HepG2 (cell line): ENCODE data around the gene LCA5. TPM values are rescaled to one million over a fixed set of nuclear protein-coding genes. Genes with fewer than 3 reads are reported as not detected.

Experiments used
- ATM ChIP-seq: fragments of 450-650 bp; IDR thresholded peaks from 2 replicates; pipeline ENCODE4 v1.7.1; 2017; ENCODE audit warnings: mild to moderate bottlenecking, borderline replicate concordance
- FOXK1 ChIP-seq: sonication (generic); formaldehyde crosslinking; IDR thresholded peaks from 2 replicates; pipeline ENCODE4 v1.4.0; 2020; ENCODE audit warnings: low read depth, missing genetic modification reagents, borderline replicate concordance
- FOXP1 ChIP-seq, 2 experiments: fragments of 450-650 bp in 1 of 2; IDR thresholded peaks; 2 replicates each; pipeline ENCODE4 v1.6.1; 2017 to 2018; ENCODE audit warnings: antibody characterized with exemption in 1 of 2
- GRHL1 ChIP-seq: sonication (generic); formaldehyde crosslinking; conservative IDR thresholded peaks from 2 replicates; pipeline ENCODE4 v1.8.0; 2022; ENCODE audit warnings: missing genetic modification reagents
- HDAC1 ChIP-seq: sonication (generic); formaldehyde crosslinking; IDR thresholded peaks from 2 replicates; pipeline ENCODE4 v1.5.1; 2020; ENCODE audit warnings: mild to moderate bottlenecking, missing genetic modification reagents
- SNAPC4 ChIP-seq: sonication (generic); formaldehyde crosslinking; IDR thresholded peaks from 2 replicates; pipeline ENCODE4 v1.4.0; 2020; ENCODE audit warnings: mild to moderate bottlenecking, missing genetic modification reagents
- SRY ChIP-seq: sonication (generic); formaldehyde crosslinking; IDR thresholded peaks from 2 replicates; pipeline ENCODE4 v1.8.0; 2022; ENCODE audit warnings: mild to moderate bottlenecking, missing genetic modification reagents
- ZBTB8A ChIP-seq: sonication (generic); formaldehyde crosslinking; IDR thresholded peaks from 2 replicates; pipeline ENCODE4 v1.4.0; 2020; ENCODE audit warnings: mild to moderate bottlenecking, low read depth, missing genetic modification reagents, borderline replicate concordance
- ZNF12 ChIP-seq: sonication (generic); formaldehyde crosslinking; IDR thresholded peaks from 2 replicates; pipeline ENCODE4 v1.5.0; 2020; ENCODE audit warnings: missing genetic modification reagents
- ZNF232 ChIP-seq: sonication (generic); formaldehyde crosslinking; IDR thresholded peaks from 2 replicates; pipeline ENCODE4 v1.4.0; 2020; ENCODE audit warnings: missing genetic modification reagents, borderline replicate concordance
- ZNF335 ChIP-seq: sonication (generic); formaldehyde crosslinking; IDR thresholded peaks from 2 replicates; pipeline ENCODE4 v1.4.0; 2020; ENCODE audit warnings: missing genetic modification reagents
- ZNF430 ChIP-seq: sonication (generic); formaldehyde crosslinking; IDR thresholded peaks from 2 replicates; pipeline ENCODE4 v1.9.0; 2021; ENCODE audit warnings: mild to moderate bottlenecking, missing genetic modification reagents
- ZNF446 ChIP-seq: sonication (generic); formaldehyde crosslinking; IDR thresholded peaks from 2 replicates; pipeline ENCODE4 v1.5.0; 2020; ENCODE audit warnings: mild to moderate bottlenecking, missing genetic modification reagents
- ZNF761 ChIP-seq: sonication (generic); formaldehyde crosslinking; conservative IDR thresholded peaks from 2 replicates; pipeline ENCODE4 v1.4.0; 2020; ENCODE audit warnings: mild to moderate bottlenecking, missing genetic modification reagents
- polyA plus RNA-seq, 8 experiments: library from polyadenylated mRNA; depleted of rRNA in 3 of 8; stranded (reverse) in 7 of 8; unstranded in 1 of 8; fragments of >200 nt; fragmentation: Illumina TruSeq in 4 of 8; extraction: Trizol in 4 of 8; gene quantifications; 2 replicates each; pipeline versions ENCODE4 v1.2.1 to v1.2.3, GENCODE V29; 2011 to 2016; ENCODE audit warnings: low read depth in 4 of 8, missing spikeins in 1 of 8, mixed read lengths in 1 of 8; ENCODE audit not compliant: insufficient read depth in 1 of 8
- total RNA-seq, 5 experiments: library from RNA; depleted of rRNA; stranded (reverse); fragments of >200 nt; fragmentation: Illumina TruSeq; extraction: Trizol; gene quantifications; 2 replicates each; pipeline ENCODE4 v1.2.3, GENCODE V29; 2016; ENCODE audit warnings: low read depth in 1 of 5
- TF ChIP-seq, protein P1 (sequence below): sonication (generic); formaldehyde crosslinking; IDR thresholded peaks from 2 replicates; pipeline ENCODE4 v1.8.0; 2023; ENCODE audit warnings: mild to moderate bottlenecking, missing genetic modification reagents
- TF ChIP-seq, protein P2 (sequence below): sonication (generic); formaldehyde crosslinking; IDR thresholded peaks from 2 replicates; pipeline ENCODE4 v1.4.0; 2020; ENCODE audit warnings: missing genetic modification reagents, borderline replicate concordance

LCA5 gene
- total and polyA plus RNA-seq, 2 of the 13 experiments (the other 11 are each of a cell fraction or from before 2014, with no cell fraction given): 0.84 to 4.6 TPM

DNA sequence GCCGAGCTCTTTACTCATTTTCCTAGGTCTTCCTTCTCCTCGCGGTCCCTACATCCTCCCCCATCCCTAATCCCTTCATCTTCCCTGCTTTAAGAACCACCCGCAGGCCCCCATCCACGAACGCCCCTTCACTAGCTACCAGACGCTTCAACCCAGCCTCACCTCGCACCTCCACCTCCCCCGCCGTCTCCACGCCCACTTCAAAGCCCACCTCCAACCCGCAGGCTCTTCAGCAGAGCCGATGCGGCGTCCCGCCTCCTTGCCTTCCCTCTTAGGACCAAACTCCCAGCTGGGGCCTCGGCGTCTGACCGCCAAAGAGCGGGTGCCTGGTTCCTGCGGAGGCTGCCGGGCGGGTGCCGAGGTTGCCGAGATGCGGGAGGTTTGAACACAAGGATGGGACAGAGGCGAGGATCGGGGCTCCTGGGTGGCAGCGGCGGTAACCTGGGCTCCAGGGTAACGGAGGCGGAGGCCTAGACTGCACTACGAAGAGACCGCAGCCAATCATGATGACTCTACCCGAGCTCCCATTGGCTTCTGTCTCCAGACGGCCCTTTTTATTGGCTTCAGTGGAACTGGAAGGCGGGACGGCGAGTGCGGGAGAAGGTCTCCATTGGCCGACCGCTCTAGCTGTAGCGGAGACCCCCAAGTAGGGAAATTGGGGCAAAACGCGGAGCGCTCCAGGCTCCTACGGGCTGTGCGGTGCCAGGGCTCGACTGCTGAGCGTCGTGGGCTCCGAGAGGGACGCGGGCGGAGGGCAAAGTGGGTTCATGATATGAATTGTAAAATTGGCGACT lies at the start of gene LCA5 (continued):
- TF ChIP-seq, protein P1, sequence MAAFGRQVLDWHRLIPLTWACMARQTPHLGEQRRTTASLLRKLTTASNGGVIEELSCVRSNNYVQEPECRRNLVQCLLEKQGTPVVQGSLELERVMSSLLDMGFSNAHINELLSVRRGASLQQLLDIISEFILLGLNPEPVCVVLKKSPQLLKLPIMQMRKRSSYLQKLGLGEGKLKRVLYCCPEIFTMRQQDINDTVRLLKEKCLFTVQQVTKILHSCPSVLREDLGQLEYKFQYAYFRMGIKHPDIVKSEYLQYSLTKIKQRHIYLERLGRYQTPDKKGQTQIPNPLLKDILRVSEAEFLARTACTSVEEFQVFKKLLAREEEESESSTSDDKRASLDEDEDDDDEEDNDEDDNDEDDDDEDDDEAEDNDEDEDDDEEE: no peak
- TF ChIP-seq ZNF232 (no peak), ATM (no peak), ZNF446 (CRISPR knock-in tag) (no peak), FOXP1 (IDR thresholded peaks at IDR 0.05) (no peak), FOXP1 (CRISPR knock-in tag; IDR thresholded peaks at IDR 0.05) (no peak), SRY (CRISPR knock-in tag) (0 out of 2 replicates have a peak, but pooled peaks have one; percentile 46), ZNF12 (CRISPR knock-in tag) (no peak), ZNF430 (CRISPR knock-in tag) (peak; percentile 48; the same call in 1 of the 2 replicates), ZNF761 (CRISPR knock-in tag) (no peak; the same call in 1 of the 2 replicates), ZBTB8A (CRISPR knock-in tag) (no peak), FOXK1 (CRISPR knock-in tag) (peak; percentile 37; the same call in 1 of the 2 replicates), SNAPC4 (peak; percentile 60; the same call in 1 of the 2 replicates), GRHL1 (CRISPR knock-in tag) (no peak), HDAC1 (CRISPR knock-in tag) (peak; percentile 64), ZNF335 (CRISPR knock-in tag) (peak; percentile 41; the same call in 1 of the 2 replicates)
- TF ChIP-seq, protein P2, sequence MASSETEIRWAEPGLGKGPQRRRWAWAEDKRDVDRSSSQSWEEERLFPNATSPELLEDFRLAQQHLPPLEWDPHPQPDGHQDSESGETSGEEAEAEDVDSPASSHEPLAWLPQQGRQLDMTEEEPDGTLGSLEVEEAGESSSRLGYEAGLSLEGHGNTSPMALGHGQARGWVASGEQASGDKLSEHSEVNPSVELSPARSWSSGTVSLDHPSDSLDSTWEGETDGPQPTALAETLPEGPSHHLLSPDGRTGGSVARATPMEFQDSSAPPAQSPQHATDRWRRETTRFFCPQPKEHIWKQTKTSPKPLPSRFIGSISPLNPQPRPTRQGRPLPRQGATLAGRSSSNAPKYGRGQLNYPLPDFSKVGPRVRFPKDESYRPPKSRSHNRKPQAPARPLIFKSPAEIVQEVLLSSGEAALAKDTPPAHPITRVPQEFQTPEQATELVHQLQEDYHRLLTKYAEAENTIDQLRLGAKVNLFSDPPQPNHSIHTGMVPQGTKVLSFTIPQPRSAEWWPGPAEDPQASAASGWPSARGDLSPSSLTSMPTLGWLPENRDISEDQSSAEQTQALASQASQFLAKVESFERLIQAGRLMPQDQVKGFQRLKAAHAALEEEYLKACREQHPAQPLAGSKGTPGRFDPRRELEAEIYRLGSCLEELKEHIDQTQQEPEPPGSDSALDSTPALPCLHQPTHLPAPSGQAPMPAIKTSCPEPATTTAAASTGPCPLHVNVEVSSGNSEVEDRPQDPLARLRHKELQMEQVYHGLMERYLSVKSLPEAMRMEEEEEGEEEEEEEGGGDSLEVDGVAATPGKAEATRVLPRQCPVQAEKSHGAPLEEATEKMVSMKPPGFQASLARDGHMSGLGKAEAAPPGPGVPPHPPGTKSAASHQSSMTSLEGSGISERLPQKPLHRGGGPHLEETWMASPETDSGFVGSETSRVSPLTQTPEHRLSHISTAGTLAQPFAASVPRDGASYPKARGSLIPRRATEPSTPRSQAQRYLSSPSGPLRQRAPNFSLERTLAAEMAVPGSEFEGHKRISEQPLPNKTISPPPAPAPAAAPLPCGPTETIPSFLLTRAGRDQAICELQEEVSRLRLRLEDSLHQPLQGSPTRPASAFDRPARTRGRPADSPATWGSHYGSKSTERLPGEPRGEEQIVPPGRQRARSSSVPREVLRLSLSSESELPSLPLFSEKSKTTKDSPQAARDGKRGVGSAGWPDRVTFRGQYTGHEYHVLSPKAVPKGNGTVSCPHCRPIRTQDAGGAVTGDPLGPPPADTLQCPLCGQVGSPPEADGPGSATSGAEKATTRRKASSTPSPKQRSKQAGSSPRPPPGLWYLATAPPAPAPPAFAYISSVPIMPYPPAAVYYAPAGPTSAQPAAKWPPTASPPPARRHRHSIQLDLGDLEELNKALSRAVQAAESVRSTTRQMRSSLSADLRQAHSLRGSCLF: no peak
